HL-60 (cell line): ENCODE measurements around the gene TM7SF3.

Source experiments
- POLR2AphosphoS5 ChIP-seq: IDR thresholded peaks from 2 replicates; pipeline ENCODE4 v1.6.1; 2012; ENCODE audit warnings: low read depth
- SPI1 ChIP-seq: IDR thresholded peaks from 2 replicates; pipeline ENCODE4 v1.6.1; 2012; ENCODE audit warnings: low read depth, mild to moderate bottlenecking, borderline replicate concordance
- TF ChIP-seq, protein P1 (sequence below): IDR thresholded peaks from one replicate; pipeline ENCODE4 v1.5.1; 2011; ENCODE audit warnings: low read length, control low read depth, inconsistent platforms; ENCODE audit not compliant: insufficient read depth
- TF ChIP-seq, protein P2 (sequence below): IDR thresholded peaks from 2 replicates; pipeline ENCODE4 v1.6.1; 2012; ENCODE audit warnings: low read depth; ENCODE audit not compliant: insufficient replicate concordance

DNA sequence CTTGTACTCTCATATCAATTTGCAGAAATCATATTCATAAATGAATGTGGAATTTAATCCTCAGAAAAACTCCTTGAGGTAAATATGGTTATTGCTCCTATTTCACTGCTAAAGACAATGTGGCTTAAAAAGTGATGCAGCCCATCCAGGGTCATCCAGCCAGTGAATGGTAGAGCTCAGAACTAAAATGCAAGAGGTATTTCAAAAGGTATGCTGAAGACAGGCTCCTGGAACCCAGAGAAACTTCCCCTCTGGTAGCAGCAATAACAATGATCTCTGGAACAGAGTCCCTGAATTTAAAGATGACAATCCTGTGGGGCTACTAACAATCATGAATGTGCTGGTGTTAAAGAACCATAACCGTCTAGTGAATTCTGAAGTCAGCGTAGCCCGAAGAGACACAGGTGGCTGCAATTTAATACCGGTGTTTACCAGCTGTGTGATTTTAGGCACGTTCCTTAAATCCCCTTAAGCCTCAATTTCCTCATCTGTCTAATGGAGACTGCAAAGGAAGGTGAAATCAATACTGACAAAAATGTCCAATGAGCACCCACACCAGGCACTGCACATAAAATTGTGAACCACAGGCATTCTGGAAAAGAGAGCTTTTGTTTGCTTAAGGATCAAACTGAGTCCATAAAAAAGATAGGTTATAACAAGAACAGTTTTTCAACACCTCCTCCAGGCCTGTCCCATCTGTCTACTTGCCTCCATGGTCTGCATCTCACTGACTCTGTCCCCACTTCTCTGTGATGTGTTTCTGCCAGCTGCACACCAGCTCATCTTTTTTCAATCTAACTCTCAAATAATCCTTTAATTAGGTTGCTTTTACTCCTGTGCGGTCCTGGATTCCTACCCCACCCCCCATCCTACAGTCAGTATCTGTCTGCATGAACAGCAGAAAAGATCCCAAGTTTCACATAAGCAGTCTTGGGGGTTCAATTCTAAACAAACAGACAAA, 10.5 kb downstream of the TM7SF3 start:
- TF ChIP-seq, protein P1, sequence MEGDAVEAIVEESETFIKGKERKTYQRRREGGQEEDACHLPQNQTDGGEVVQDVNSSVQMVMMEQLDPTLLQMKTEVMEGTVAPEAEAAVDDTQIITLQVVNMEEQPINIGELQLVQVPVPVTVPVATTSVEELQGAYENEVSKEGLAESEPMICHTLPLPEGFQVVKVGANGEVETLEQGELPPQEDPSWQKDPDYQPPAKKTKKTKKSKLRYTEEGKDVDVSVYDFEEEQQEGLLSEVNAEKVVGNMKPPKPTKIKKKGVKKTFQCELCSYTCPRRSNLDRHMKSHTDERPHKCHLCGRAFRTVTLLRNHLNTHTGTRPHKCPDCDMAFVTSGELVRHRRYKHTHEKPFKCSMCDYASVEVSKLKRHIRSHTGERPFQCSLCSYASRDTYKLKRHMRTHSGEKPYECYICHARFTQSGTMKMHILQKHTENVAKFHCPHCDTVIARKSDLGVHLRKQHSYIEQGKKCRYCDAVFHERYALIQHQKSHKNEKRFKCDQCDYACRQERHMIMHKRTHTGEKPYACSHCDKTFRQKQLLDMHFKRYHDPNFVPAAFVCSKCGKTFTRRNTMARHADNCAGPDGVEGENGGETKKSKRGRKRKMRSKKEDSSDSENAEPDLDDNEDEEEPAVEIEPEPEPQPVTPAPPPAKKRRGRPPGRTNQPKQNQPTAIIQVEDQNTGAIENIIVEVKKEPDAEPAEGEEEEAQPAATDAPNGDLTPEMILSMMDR = no peak
- TF ChIP-seq SPI1 = no peak
- no peak for TF ChIP-seq POLR2AphosphoS5
- TF ChIP-seq, protein P2, sequence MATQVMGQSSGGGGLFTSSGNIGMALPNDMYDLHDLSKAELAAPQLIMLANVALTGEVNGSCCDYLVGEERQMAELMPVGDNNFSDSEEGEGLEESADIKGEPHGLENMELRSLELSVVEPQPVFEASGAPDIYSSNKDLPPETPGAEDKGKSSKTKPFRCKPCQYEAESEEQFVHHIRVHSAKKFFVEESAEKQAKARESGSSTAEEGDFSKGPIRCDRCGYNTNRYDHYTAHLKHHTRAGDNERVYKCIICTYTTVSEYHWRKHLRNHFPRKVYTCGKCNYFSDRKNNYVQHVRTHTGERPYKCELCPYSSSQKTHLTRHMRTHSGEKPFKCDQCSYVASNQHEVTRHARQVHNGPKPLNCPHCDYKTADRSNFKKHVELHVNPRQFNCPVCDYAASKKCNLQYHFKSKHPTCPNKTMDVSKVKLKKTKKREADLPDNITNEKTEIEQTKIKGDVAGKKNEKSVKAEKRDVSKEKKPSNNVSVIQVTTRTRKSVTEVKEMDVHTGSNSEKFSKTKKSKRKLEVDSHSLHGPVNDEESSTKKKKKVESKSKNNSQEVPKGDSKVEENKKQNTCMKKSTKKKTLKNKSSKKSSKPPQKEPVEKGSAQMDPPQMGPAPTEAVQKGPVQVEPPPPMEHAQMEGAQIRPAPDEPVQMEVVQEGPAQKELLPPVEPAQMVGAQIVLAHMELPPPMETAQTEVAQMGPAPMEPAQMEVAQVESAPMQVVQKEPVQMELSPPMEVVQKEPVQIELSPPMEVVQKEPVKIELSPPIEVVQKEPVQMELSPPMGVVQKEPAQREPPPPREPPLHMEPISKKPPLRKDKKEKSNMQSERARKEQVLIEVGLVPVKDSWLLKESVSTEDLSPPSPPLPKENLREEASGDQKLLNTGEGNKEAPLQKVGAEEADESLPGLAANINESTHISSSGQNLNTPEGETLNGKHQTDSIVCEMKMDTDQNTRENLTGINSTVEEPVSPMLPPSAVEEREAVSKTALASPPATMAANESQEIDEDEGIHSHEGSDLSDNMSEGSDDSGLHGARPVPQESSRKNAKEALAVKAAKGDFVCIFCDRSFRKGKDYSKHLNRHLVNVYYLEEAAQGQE = no peak
